GM12878 (cell line): ENCODE results near the gene OR13C4. TPM values are rescaled to one million over a fixed set of nuclear protein-coding genes. Genes with fewer than 3 reads are reported as not detected.

Experiments
- ATAC-seq: fragments of 200-7000 bp; cut with Tn5 transposase; 3 replicates; pipeline ENCODE4 v1.9.1; 2020; ENCODE audit warnings: mild to moderate bottlenecking, moderate library complexity
- BruUV-seq: library from RNA; stranded (reverse); fragments of 400-500 nt; replicated peaks from 2 replicates; lab custom pipeline; 2021; lab: Mats Ljungman, UMichigan
- CTCF ChIA-PET: fragments of 300-600 bp; sonication (Branson Sonifier 250); formaldehyde crosslinking; extraction: SDS; loops from one replicate; lab custom pipeline; 2021; ENCODE audit warnings: inconsistent platforms; lab: Yijun Ruan, JAX
- POLR2A ChIA-PET: fragments of 350-600 bp; formaldehyde crosslinking; extraction: SDS; loops from one replicate; lab custom pipeline; 2021; ENCODE audit warnings: inconsistent platforms; lab: Charles Lee
- RAD21 ChIA-PET: fragments of 300-600 bp; sonication (Branson Sonifier 250); formaldehyde crosslinking; loops from one replicate; lab custom pipeline; 2023; ENCODE audit warnings: antibody characterized with exemption; ENCODE audit not compliant: unreplicated experiment; lab: Charles Lee
- SMC1A ChIA-PET: fragments of 300-600 bp; sonication (Branson Sonifier 250); formaldehyde crosslinking; loops from one replicate; lab custom pipeline; 2023; ENCODE audit not compliant: unreplicated experiment, uncharacterized antibody; lab: Charles Lee
- DNase-seq: peaks from one replicate; pipeline ENCODE4 v3.0.0-alpha.2; 2011; ENCODE audit warnings: low read depth, low spot score
- FAIRE-seq: peaks from 3 replicates; lab custom pipeline; 2011; peaks lifted over from hg19 to GRCh38; lab: Jason Lieb, UNC
- H2AFZ ChIP-seq: 2 replicates; pipeline ENCODE4 v1.6.0; 2011; ENCODE audit warnings: low read depth, low read length, control low read depth; ENCODE audit not compliant: control insufficient read depth
- H3K27ac ChIP-seq: 2 replicates; pipeline ENCODE4 v1.5.1; 2011; ENCODE audit warnings: control low read depth; ENCODE audit not compliant: control insufficient read depth, insufficient read depth
- H3K27me3 ChIP-seq, 2 experiments: replicated peaks in 1 of 2; 2 replicates each; pipeline versions ENCODE4 v1.6.0 to v1.6.1; 2011; ENCODE audit warnings: low read length in 1 of 2; ENCODE audit not compliant: control insufficient read depth in 2 of 2, insufficient read depth in 2 of 2
- H3K36me3 ChIP-seq, 2 experiments: 2 replicates each; pipeline ENCODE4 v1.5.1; 2011; ENCODE audit warnings: low read length in 1 of 2; ENCODE audit not compliant: control insufficient read depth in 2 of 2, insufficient read depth in 2 of 2
- H3K4me1 ChIP-seq: 2 replicates; pipeline ENCODE4 v1.6.1; 2011; ENCODE audit warnings: mild to moderate bottlenecking, low read length, moderate library complexity, mixed read lengths; ENCODE audit not compliant: control insufficient read depth, insufficient read depth
- H3K4me2 ChIP-seq: 2 replicates; pipeline ENCODE4 v1.6.0; 2011; ENCODE audit warnings: control low read depth; ENCODE audit not compliant: control insufficient read depth, insufficient read depth
- H3K4me3 ChIP-seq: fragments of 200-600 bp; sonication (generic); 2 replicates; pipeline ENCODE4 v1.5.1; 2016
- H3K79me2 ChIP-seq: 2 replicates; pipeline ENCODE4 v1.6.0; 2011; ENCODE audit warnings: low read length; ENCODE audit not compliant: control insufficient read depth, insufficient read depth
- H3K9ac ChIP-seq: 2 replicates; pipeline ENCODE4 v1.8.0; 2011; ENCODE audit warnings: low read length, control low read depth, mixed read lengths; ENCODE audit not compliant: control insufficient read depth, insufficient read depth
- H3K9me3 ChIP-seq: replicated peaks from 3 replicates; pipeline ENCODE4 v1.5.1; 2011; ENCODE audit warnings: mild to moderate bottlenecking, low read length; ENCODE audit not compliant: control insufficient read depth, insufficient read depth
- H4K20me1 ChIP-seq: 2 replicates; pipeline ENCODE4 v1.6.0; 2011; ENCODE audit not compliant: control insufficient read depth, insufficient read depth
- CBX3 ChIP-seq: fragments of 200-600 bp; sonication (generic); IDR thresholded peaks from 2 replicates; pipeline ENCODE4 v1.6.1; 2016; ENCODE audit warnings: low read depth, borderline replicate concordance
- CBX5 ChIP-seq: sonication (generic); IDR thresholded peaks from 2 replicates; pipeline ENCODE4 v1.6.1; 2016; ENCODE audit warnings: low read depth, moderate library complexity, mild to moderate bottlenecking, inconsistent platforms
- CEBPB ChIP-seq, 2 experiments: fragments of 150-350 bp in 1 of 2; IDR thresholded peaks; 2 replicates each; pipeline ENCODE4 v1.6.1; 2012 to 2014; ENCODE audit warnings: low read depth in 2 of 2, low read length in 2 of 2, borderline replicate concordance in 1 of 2, inconsistent platforms in 1 of 2
- CHD4 ChIP-seq: fragments of 200-600 bp; sonication (generic); IDR thresholded peaks from 2 replicates; pipeline ENCODE4 v1.6.1; 2016; ENCODE audit warnings: mild to moderate bottlenecking
- FOS ChIP-seq: IDR thresholded peaks from 3 replicates; pipeline ENCODE4 v1.6.1; 2011; ENCODE audit warnings: borderline replicate concordance; ENCODE audit not compliant: insufficient read length; ENCODE audit errors: extremely low read depth
- FOXK2 ChIP-seq: fragments of 450-650 bp; IDR thresholded peaks from 2 replicates; pipeline ENCODE4 v1.6.1; 2017; ENCODE audit warnings: mild to moderate bottlenecking, moderate library complexity
- IRF3 ChIP-seq: fragments of 450-650 bp; IDR thresholded peaks from 2 replicates; pipeline ENCODE4 v1.6.1; 2014; ENCODE audit warnings: mild to moderate bottlenecking
- PKNOX1 ChIP-seq: fragments of 450-650 bp; IDR thresholded peaks from 2 replicates; pipeline ENCODE4 v1.6.1; 2016; ENCODE audit warnings: mild to moderate bottlenecking
- STAT1 ChIP-seq: fragments of 450-650 bp; conservative IDR thresholded peaks from 2 replicates; pipeline ENCODE4 v1.6.1; 2014; ENCODE audit warnings: antibody characterized with exemption, mild to moderate bottlenecking
- TBL1XR1 ChIP-seq: IDR thresholded peaks from 2 replicates; pipeline ENCODE4 v1.6.1; 2012; ENCODE audit warnings: low read depth, low read length, improper control_type of control experiment
- ZBED1 ChIP-seq: IDR thresholded peaks from 2 replicates; pipeline ENCODE4 v1.6.1; 2016; ENCODE audit warnings: borderline replicate concordance
- ZNF207 ChIP-seq: fragments of 450-650 bp; IDR thresholded peaks from 2 replicates; pipeline ENCODE4 v1.6.1; 2014; ENCODE audit warnings: antibody characterized with exemption, mild to moderate bottlenecking, borderline replicate concordance
- WGBS: methylation state at CpG from one replicate; pipeline ENCODE4 v1.1.6; 2016; ENCODE audit warnings: low lambda C conversion rate; ENCODE audit not compliant: insufficient replicate concordance, insufficient coverage; ENCODE audit errors: missing lambda C conversion rate; 5-methylcytosine and 5-hydroxymethylcytosine counted together
- in situ Hi-C: fragments of 300-500 bp; cut with MboI; formaldehyde crosslinking; loops from 9 replicates; pipeline ENCODE4 v1.14.3; 2018; ENCODE audit warnings: mixed read lengths
- intact Hi-C: fragments of 100-400 bp; cut with micrococcal nuclease; formaldehyde crosslinking; loops from one replicate; pipeline ENCODE4 v1.14.2; 2022; ENCODE audit not compliant: unreplicated experiment
- polyA plus RNA-seq, 11 experiments: library from polyadenylated mRNA; depleted of rRNA in 4 of 11; unstranded in 6 of 11; stranded (reverse) in 5 of 11; fragments of >200 nt; fragmentation: Nextera tagmentation in 4 of 11; fragmentation: Illumina TruSeq in 1 of 11; extraction: Ambion mirVana in 4 of 11; extraction: Trizol in 1 of 11; gene quantifications; 1 replicate in 1 of 11; 2 replicates in 10 of 11; pipeline versions ENCODE4 v1.2.1 to v1.2.3, GENCODE V29; 2011 to 2016; ENCODE audit warnings: inconsistent platforms in 2 of 11, missing spikeins in 2 of 11, low read depth in 1 of 11
- total RNA-seq, 4 experiments: library from RNA; depleted of rRNA in 3 of 4; stranded (reverse); fragments of >200 nt in 3 of 4; fragmentation: Illumina TruSeq in 1 of 4; extraction: Trizol in 1 of 4; gene quantifications; 2 replicates each; pipeline versions ENCODE4 v1.2.1 to v1.2.3, GENCODE V29; 2013 to 2021
- TF ChIP-seq, protein P1 (sequence below): IDR thresholded peaks from 2 replicates; pipeline ENCODE4 v1.6.1; 2011; ENCODE audit warnings: mild to moderate bottlenecking, low read depth, low read length, moderate library complexity; ENCODE audit not compliant: insufficient replicate concordance

The OR13C4 gene
- total and polyA plus RNA-seq, 10 of the 15 experiments (the other 5 are each of a cell fraction or from before 2014, with no cell fraction given) = 0.17 to 0.26 TPM; not detected in 8

DNA sequence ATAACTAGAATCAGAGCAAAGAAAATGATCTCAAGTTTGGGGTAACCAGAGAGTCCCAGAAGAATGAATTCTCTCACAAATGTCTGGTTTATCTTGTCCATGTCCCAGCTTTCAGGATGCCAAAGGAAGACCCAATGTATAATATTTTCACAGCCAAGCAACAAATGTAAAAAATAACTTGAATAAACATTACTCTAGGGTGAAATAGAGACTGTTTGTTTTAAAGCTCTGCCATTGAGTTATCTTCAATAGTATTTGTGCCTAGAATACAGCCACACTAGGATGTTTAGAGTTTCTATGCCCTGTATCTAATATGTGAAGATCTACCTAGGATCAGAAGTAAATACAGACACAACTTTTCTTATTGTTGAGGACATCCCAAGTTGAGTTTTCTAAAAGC lies at the start of gene OR13C4 (continued):
- TF ChIP-seq IRF3 (no peak), STAT1 (no peak), ZNF207 (no peak), FOXK2 (no peak)
- TF ChIP-seq, protein P1, sequence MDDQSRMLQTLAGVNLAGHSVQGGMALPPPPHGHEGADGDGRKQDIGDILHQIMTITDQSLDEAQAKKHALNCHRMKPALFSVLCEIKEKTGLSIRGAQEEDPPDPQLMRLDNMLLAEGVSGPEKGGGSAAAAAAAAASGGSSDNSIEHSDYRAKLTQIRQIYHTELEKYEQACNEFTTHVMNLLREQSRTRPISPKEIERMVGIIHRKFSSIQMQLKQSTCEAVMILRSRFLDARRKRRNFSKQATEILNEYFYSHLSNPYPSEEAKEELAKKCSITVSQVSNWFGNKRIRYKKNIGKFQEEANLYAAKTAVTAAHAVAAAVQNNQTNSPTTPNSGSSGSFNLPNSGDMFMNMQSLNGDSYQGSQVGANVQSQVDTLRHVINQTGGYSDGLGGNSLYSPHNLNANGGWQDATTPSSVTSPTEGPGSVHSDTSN = no peak

DNA sequence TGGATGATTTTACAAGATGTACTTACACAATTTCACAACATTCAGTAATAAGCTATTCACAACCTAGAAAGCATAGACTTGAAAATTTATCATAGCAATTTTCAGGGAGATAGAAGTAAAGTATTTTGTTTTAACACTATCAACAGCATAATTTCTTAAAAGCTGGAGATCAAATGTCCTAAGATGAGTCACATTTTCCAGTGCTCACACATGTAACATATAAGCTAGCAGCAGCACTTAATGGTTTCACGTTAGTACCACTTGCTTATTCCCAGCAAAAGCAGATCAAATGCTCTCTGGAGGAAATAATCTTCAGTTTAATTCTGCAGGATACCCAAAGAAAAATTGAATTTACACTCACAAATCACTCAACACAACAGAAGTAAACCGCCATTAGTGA lies 48.4 kb upstream of the OR13C4 start:
- SMC1A ChIA-PET = no interaction called here
- H3K27me3 ChIP-seq = no peaks in the 10 kb centered on the region
- ATAC-seq (no peak), FAIRE-seq (no peak), DNase-seq (no peak)
- no peak overlapping the region for H3K4me3 ChIP-seq
- 13% methylated on average over 2 of the region's 2 CpGs for WGBS
- H4K20me1 ChIP-seq = no peaks in the 10 kb centered on the region
- no peaks in the 10 kb centered on the region for H3K36me3 ChIP-seq
- no peak overlapping the region for H3K27ac ChIP-seq
- H3K4me1 ChIP-seq = no peaks in the 10 kb centered on the region
- RAD21 ChIA-PET = no interaction called here
- intact Hi-C loops (no loop called here), in situ Hi-C loops (no loop called here)
- no peaks in the 10 kb centered on the region for H3K79me2 ChIP-seq
- POLR2A ChIA-PET = no interaction called here
- H2AFZ ChIP-seq = no peak overlapping the region
- H3K9me3 ChIP-seq = no peaks in the 10 kb centered on the region
- no peak overlapping the region for H3K4me2 ChIP-seq
- no peak overlapping the region for H3K9ac ChIP-seq
- no TSS peak for BruUV-seq
- no peak for TF ChIP-seq CBX5
- no peak for TF ChIP-seq CBX3
- TF ChIP-seq CHD4 = no peak
- TF ChIP-seq ZBED1 = no peak
- no peak for TF ChIP-seq PKNOX1
- TF ChIP-seq FOS = no peak
- no peak for TF ChIP-seq TBL1XR1
- no peak for TF ChIP-seq CEBPB (IDR thresholded peaks at IDR 0.05; ENCODE audit: borderline replicate concordance in 1 of 2, low read depth in 2 of 2, low read length in 2 of 2)
- CTCF ChIA-PET = interaction anchor here (1.0 kb wide), 1 partner anchor 23 kb away, joined by 3 read pairs; no protein-coding TSS in a partner anchor
